Tibial nerve (tissue), 4 donors: ENCODE data around the gene PRKAG2. TPM values are rescaled to one million over a fixed set of nuclear protein-coding genes. Genes with fewer than 3 reads are reported as not detected.

Source experiments
- DNase-seq, 2 donors: peaks; one replicate each; pipeline ENCODE4 v3.0.0-alpha.2; 2019; ENCODE audit warnings: low spot score in 2 of 2
- H3K27ac ChIP-seq, 4 donors: fragments of 200-600 bp; sonication (generic) in 3 of 4; one replicate each; pipeline ENCODE4 v1.5.1; 2017 to 2019; ENCODE audit warnings: mild to moderate bottlenecking in 1 of 4
- H3K27me3 ChIP-seq, 2 donors: fragments of 200-600 bp; sonication (generic) in 1 of 2; one replicate each; pipeline versions ENCODE4 v1.5.1 to v1.6.0; 2017 to 2019
- H3K36me3 ChIP-seq, 3 donors: fragments of 200-600 bp; sonication (generic); one replicate each; pipeline ENCODE4 v1.5.1; 2018 to 2019
- H3K4me1 ChIP-seq, 4 donors: fragments of 200-600 bp; sonication (generic) in 3 of 4; one replicate each; pipeline ENCODE4 v1.5.1; 2017 to 2019
- H3K4me3 ChIP-seq, 4 donors: fragments of 200-600 bp; sonication (generic) in 3 of 4; one replicate each; pipeline ENCODE4 v1.5.1; 2017 to 2019; ENCODE audit warnings: mild to moderate bottlenecking in 1 of 4, moderate library complexity in 1 of 4
- H3K9me3 ChIP-seq, 4 donors: fragments of 200-600 bp; sonication (generic) in 3 of 4; one replicate each; pipeline ENCODE4 v1.5.1; 2017 to 2019
- CTCF ChIP-seq, 5 experiments: fragments of 200-600 bp in 3 of 5; fragments of 450-650 bp in 2 of 5; sonication (generic) in 3 of 5; IDR thresholded peaks; one replicate each; pipeline ENCODE4 v1.5.1; 2016 to 2019; ENCODE audit warnings: antibody characterized with exemption in 5 of 5, mild to moderate bottlenecking in 3 of 5, moderate library complexity in 2 of 5
- EP300 ChIP-seq, 2 donors: sonication (generic); formaldehyde crosslinking; IDR thresholded peaks; one replicate each; pipeline ENCODE4 v1.6.1; 2017; ENCODE audit warnings: antibody characterized with exemption in 2 of 2, mild to moderate bottlenecking in 1 of 2
- POLR2A ChIP-seq, 2 donors: fragments of 450-650 bp; IDR thresholded peaks; one replicate each; pipeline ENCODE4 v1.6.1; 2017; ENCODE audit warnings: antibody characterized with exemption in 2 of 2, mild to moderate bottlenecking in 2 of 2, moderate library complexity in 2 of 2
- WGBS, 2 donors: methylation state at CpG; one replicate each; pipeline ENCODE4 v1.1.5; 2018; 5-methylcytosine and 5-hydroxymethylcytosine counted together
- total RNA-seq, 4 donors: library from RNA; depleted of rRNA; stranded (reverse); fragments of >200 nt; gene quantifications; one replicate each; pipeline ENCODE4 v1.1.0, GENCODE V29; 2016

PRKAG2 gene
- total RNA-seq, 4 donors from 2014 or later = 24.5 to 82.6 (median 38.3) TPM

GRCh38 chr7:151849008-151849878 is 27.7 kb downstream of the PRKAG2 start:
- TF ChIP-seq EP300 (IDR thresholded peaks at IDR 0.05) (no peak), CTCF (IDR thresholded peaks at IDR 0.05) (no peak), POLR2A (IDR thresholded peaks at IDR 0.05) (no peak)
- 86 to 88% methylated on average over 26 of the region's 26 CpGs for WGBS, 2 donors
- H3K27me3 ChIP-seq = no peaks in the 10 kb centered on the region
- peaks cover 0 to 22% (median 0%) of the 10 kb centered on the region in 4 donors for H3K4me1 ChIP-seq
- no peak for DNase-seq
- H3K4me3 ChIP-seq = no peak overlapping the region
- H3K36me3 ChIP-seq = peaks cover 0 to 24% (median 0%) of the 10 kb centered on the region in 3 donors
- no peaks in the 10 kb centered on the region for H3K9me3 ChIP-seq
- H3K27ac ChIP-seq = no peak overlapping the region

GRCh38 chr7:151847681-151848081 is 29.2 kb downstream of the PRKAG2 start:
- no peak overlapping the region for H3K4me3 ChIP-seq
- H3K27ac ChIP-seq = no peak overlapping the region
- H3K27me3 ChIP-seq = no peaks in the 10 kb centered on the region
- H3K36me3 ChIP-seq = peaks cover 0 to 29% (median 0%) of the 10 kb centered on the region in 3 donors
- DNase-seq = no peak
- no peaks in the 10 kb centered on the region for H3K9me3 ChIP-seq
- TF ChIP-seq EP300 (IDR thresholded peaks at IDR 0.05) = no peak
- TF ChIP-seq POLR2A (IDR thresholded peaks at IDR 0.05) = no peak
- no peak for TF ChIP-seq CTCF (IDR thresholded peaks at IDR 0.05)
- peaks cover 0 to 15% (median 0%) of the 10 kb centered on the region in 4 donors for H3K4me1 ChIP-seq
- WGBS, 2 donors = 88 to 94% methylated on average over 9 to 10 of the region's 10 CpGs

GRCh38 chr7:151847136-151847535 is 29.8 kb downstream of the PRKAG2 start:
- TF ChIP-seq POLR2A (IDR thresholded peaks at IDR 0.05) (no peak), CTCF (IDR thresholded peaks at IDR 0.05) (no peak), EP300 (IDR thresholded peaks at IDR 0.05) (no peak)
- no peak for DNase-seq
- WGBS, 2 donors = 87 to 88% methylated on average over 7 of the region's 7 CpGs

GRCh38 chr7:151845412-151846205 is 31.3 kb downstream of the PRKAG2 start:
- Histone ChIP-seq H3K36me3 (peaks cover 0 to 32% (median 0%) of the 10 kb centered on the region in 3 donors), H3K4me1 (no peaks in the 10 kb centered on the region), H3K27ac (no peak overlapping the region), H3K4me3 (no peak overlapping the region), H3K27me3 (no peaks in the 10 kb centered on the region), H3K9me3 (no peaks in the 10 kb centered on the region)
- DNase-seq = no peak
- WGBS, 2 donors = 88 to 89% methylated on average over 28 of the region's 28 CpGs
- TF ChIP-seq POLR2A (IDR thresholded peaks at IDR 0.05) (no peak), CTCF (IDR thresholded peaks at IDR 0.05) (no peak), EP300 (IDR thresholded peaks at IDR 0.05) (no peak)

More at GRCh38 chr7:151847136-151847535, 29.8 kb downstream of the PRKAG2 start:
- Histone ChIP-seq H3K4me3 (no peak overlapping the region), H3K27ac (no peak overlapping the region), H3K36me3 (peaks cover 0 to 32% (median 0%) of the 10 kb centered on the region in 3 donors), H3K9me3 (no peaks in the 10 kb centered on the region), H3K27me3 (no peaks in the 10 kb centered on the region), H3K4me1 (peaks cover 0 to 10% (median 0%) of the 10 kb centered on the region in 4 donors)
